D721Med (cell line): ENCODE measurements around the gene CHST11.

Source experiments
- DNase-seq: peaks from one replicate; pipeline ENCODE4 v3.0.0; 2011; ENCODE audit warnings: low spot score; ENCODE audit not compliant: insufficient read length
- FAIRE-seq: peaks from 2 replicates; lab custom pipeline; 2011; peaks lifted over from hg19 to GRCh38; lab: Jason Lieb, UNC
- TF ChIP-seq, protein P1 (sequence below): IDR thresholded peaks from 2 replicates; pipeline ENCODE4 v1.5.1; 2012; ENCODE audit warnings: mild to moderate bottlenecking, control low read depth; ENCODE audit not compliant: insufficient read depth; ENCODE audit errors: missing control alignments

CHST11 gene

DNA sequence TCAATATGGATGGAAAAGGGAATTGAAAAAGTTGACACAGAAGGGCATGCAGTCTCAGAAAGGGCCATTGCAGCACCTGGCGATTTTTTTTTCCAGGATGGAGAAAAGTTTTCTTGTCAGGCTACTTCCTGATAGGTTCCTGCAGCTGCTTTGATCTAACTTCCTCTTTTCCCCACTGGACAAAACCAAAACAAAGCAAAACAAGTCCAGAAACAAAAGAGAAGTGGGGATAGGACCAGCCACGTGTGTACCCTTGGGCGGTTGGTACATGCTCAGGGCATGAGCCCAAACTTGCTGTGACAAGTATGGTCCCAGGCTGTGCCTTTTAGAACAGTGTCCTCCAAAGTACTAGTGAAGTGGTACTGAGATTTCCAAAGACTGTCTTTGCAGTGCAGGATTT lies 89.8 kb downstream of the CHST11 start:
- no peak for DNase-seq
- FAIRE-seq = no peak
- TF ChIP-seq, protein P1, sequence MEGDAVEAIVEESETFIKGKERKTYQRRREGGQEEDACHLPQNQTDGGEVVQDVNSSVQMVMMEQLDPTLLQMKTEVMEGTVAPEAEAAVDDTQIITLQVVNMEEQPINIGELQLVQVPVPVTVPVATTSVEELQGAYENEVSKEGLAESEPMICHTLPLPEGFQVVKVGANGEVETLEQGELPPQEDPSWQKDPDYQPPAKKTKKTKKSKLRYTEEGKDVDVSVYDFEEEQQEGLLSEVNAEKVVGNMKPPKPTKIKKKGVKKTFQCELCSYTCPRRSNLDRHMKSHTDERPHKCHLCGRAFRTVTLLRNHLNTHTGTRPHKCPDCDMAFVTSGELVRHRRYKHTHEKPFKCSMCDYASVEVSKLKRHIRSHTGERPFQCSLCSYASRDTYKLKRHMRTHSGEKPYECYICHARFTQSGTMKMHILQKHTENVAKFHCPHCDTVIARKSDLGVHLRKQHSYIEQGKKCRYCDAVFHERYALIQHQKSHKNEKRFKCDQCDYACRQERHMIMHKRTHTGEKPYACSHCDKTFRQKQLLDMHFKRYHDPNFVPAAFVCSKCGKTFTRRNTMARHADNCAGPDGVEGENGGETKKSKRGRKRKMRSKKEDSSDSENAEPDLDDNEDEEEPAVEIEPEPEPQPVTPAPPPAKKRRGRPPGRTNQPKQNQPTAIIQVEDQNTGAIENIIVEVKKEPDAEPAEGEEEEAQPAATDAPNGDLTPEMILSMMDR = no peak

DNA sequence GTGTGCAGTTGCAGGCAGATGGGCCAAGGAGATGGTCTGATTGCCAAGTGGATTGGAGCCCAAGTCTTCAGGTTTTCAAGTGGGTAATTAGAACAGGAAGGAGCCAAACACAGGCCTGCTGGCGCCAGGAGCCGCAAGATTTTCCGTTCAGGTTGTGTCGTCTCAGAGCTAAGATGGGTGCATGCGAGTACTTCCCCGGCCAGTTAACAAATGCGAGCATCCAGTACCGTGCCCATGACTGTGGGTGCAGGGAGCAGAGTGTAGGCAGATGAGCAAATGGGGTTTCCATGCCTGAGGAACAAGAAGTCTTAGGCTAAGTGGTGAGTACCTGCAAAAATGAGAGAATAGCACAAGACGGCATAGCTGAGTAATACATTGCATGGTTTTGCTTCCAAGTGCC lies 90.5 kb downstream of the CHST11 start:
- FAIRE-seq = no peak

DNA sequence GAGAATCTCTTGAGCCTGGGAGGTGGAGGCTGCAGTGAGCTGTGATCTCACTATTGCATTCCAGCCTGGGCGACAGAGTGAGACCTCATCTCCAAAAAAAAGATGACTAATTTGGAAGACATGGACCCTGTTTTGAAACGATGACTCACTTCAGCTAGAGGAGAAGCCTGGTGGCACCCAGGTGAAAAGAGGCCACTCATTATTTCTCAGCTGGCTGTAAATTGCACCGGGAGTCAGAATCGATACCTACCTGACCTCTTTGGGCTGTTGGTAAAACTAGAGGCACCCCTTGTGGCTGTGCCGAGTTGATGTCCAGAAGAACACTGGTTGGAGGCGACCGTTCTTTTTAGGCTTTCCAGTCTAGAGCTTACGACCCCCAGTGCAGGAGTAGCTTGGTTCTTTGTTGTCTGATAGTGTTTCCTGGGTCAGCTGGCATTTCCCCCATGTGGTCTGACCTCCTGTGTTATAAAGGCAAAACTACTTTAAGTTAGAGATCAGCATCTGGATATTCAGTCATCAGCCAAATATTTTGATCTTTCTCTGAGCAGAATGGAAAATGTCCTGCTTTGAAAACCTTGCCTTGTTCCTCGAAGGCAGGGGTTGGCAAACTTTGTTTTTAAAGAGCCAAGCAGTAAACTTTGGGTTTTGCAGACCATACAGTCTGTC lies 93.2 kb downstream of the CHST11 start:
- no peak for DNase-seq
- FAIRE-seq = no peak
- TF ChIP-seq, protein P1 = no peak

More for the DNA sequence above, 90.5 kb downstream of the CHST11 start:
- TF ChIP-seq, protein P1 = no peak
- DNase-seq = no peak

DNA sequence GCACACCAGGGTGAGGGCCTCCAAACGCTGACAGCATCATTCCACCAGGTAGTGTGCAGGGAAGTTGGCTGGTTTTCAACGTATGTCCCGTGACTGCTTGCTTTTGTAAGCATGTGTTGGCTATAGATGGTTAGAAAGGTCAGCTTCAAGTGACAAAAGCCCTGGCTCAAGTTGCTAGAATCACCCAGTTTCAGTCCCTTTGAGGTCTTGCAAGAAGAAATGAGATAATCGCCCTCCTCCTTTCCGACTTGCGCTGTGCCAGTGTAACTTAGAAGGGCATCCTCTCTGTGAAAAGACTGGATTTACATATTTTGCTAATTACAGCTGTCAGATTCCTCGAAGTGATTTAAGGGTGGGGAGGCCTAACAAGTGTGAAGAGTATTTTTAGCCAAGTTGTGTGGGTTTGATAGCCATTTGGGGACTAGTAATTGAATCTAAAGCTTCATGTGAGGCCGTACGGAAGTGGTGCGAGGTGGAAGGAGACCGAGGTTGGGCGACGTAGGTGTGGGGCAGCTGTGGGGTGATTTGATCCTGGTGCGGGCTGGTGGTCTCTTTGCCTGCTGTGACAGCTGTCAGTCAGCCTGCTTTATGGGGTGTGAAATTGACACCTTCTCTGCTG lies 94.7 kb downstream of the CHST11 start:
- TF ChIP-seq, protein P1 = no peak
- no peak for DNase-seq
- no peak for FAIRE-seq

DNA sequence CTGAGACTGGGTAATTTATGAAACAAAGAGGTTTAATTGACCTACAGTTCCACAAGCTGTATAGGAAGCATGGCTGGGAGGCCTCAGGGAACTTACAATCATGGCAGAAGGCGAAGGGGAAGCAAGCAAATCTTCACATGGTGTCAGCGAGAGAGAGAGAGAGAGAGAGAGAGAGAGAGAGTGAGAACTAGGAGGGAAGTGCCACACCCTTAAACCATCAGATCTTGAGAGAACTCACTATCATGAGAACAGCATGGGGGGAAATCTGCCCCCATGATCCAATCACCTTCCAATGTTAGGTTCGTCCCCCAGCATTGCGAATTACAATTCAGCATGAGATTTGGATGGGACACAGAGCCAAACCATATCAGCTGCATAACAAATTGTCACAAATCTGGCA lies 96.7 kb downstream of the CHST11 start:
- no peak for DNase-seq
- TF ChIP-seq, protein P1 = no peak
- FAIRE-seq = no peak

DNA sequence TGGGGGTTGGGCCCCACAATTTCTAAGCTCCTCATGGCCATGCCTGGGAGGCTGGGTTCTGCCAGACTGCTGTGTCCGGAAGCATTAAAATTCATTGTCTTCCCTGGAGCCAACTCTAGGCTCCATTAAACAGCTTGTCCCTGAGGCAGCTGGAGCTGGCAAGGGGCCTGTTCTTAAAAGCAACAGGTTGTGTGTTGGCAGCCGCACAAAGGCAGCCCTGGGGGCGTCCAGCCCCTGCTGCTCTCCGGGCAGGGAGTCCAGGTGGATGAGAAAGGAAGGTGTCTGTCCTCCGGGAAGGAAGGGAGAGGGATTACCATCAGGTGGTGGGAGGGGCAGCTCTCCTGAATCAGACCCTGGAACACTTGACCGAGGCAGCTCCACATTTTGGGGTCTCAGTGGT lies 98.9 kb downstream of the CHST11 start:
- TF ChIP-seq, protein P1 = no peak
- DNase-seq (no peak), FAIRE-seq (no peak)
